WTC11 (cell line): ENCODE measurements around the gene SYNDIG1. TPM values are rescaled to one million over a fixed set of nuclear protein-coding genes. Genes with fewer than 3 reads are reported as not detected.

Experiments
- ATAC-seq: fragments of 200-7000 bp; cut with Tn5 transposase; 2 replicates; pipeline ENCODE4 v1.10.0; 2021; ENCODE audit warnings: mild to moderate bottlenecking, moderate library complexity
- CTCF ChIA-PET: fragments of 300-600 bp; sonication (Branson Sonifier 250); formaldehyde crosslinking; loops from one replicate; lab custom pipeline; 2021; ENCODE audit warnings: antibody characterized with exemption; lab: Charles Lee
- POLR2A ChIA-PET: fragments of 350-600 bp; sonication (Branson Sonifier 250); formaldehyde crosslinking; loops from one replicate; lab custom pipeline; 2021; ENCODE audit warnings: antibody characterized with exemption; lab: Charles Lee
- DNase-seq: peaks from one replicate; pipeline ENCODE4 v3.0.0; 2021; ENCODE audit warnings: low spot score
- H3K27ac Mint-ChIP-seq: 2 replicates; pipeline ENCODE4 v1.8.0; 2021; ENCODE audit warnings: mixed read lengths
- H3K27me3 Mint-ChIP-seq: 2 replicates; pipeline ENCODE4 v1.8.0; 2021; ENCODE audit warnings: low read depth, mild to moderate bottlenecking, moderate library complexity, mixed read lengths
- H3K36me3 Mint-ChIP-seq: 2 replicates; pipeline ENCODE4 v1.8.0; 2021; ENCODE audit warnings: mixed read lengths
- H3K4me1 Mint-ChIP-seq: 2 replicates; pipeline ENCODE4 v1.8.0; 2022; ENCODE audit warnings: mixed read lengths
- H3K4me3 Mint-ChIP-seq: 2 replicates; pipeline ENCODE4 v1.8.0; 2021; ENCODE audit warnings: mild to moderate bottlenecking, moderate library complexity, mixed read lengths
- H3K9me3 Mint-ChIP-seq: 2 replicates; pipeline ENCODE4 v1.8.0; 2021; ENCODE audit warnings: mixed read lengths
- CBFB ChIP-seq: sonication (generic); formaldehyde crosslinking; IDR thresholded peaks from 2 replicates; pipeline ENCODE4 v1.8.1; 2022; ENCODE audit warnings: mild to moderate bottlenecking, low read depth, missing genetic modification reagents
- ELF4 ChIP-seq: sonication (generic); formaldehyde crosslinking; IDR thresholded peaks from 2 replicates; pipeline ENCODE4 v1.8.1; 2022; ENCODE audit warnings: low read depth, mild to moderate bottlenecking, moderate library complexity, missing genetic modification reagents
- ESRRA ChIP-seq: sonication (generic); formaldehyde crosslinking; IDR thresholded peaks from 2 replicates; pipeline ENCODE4 v1.8.1; 2022; ENCODE audit warnings: mild to moderate bottlenecking, missing genetic modification reagents, borderline replicate concordance
- ETV6 ChIP-seq: sonication (generic); formaldehyde crosslinking; IDR thresholded peaks from 2 replicates; pipeline ENCODE4 v1.8.1; 2022; ENCODE audit warnings: mild to moderate bottlenecking, missing genetic modification reagents
- FOXK1 ChIP-seq: sonication (generic); formaldehyde crosslinking; IDR thresholded peaks from 2 replicates; pipeline ENCODE4 v1.8.0; 2022; ENCODE audit warnings: mild to moderate bottlenecking, moderate library complexity, missing genetic modification reagents
- HMGA2 ChIP-seq: fragments of 250-450 bp; sonication (Bioruptor Pico); IDR thresholded peaks from 2 replicates; pipeline ENCODE4 v1.4.0; 2021; ENCODE audit warnings: mild to moderate bottlenecking, moderate library complexity
- HMGXB4 ChIP-seq: sonication (generic); formaldehyde crosslinking; IDR thresholded peaks from 2 replicates; pipeline ENCODE4 v1.8.1; 2023; ENCODE audit warnings: mild to moderate bottlenecking, moderate library complexity, missing genetic modification reagents
- IRF2 ChIP-seq: sonication (generic); formaldehyde crosslinking; IDR thresholded peaks from 2 replicates; pipeline ENCODE4 v1.8.0; 2022; ENCODE audit warnings: low read depth, missing genetic modification reagents, borderline replicate concordance
- KAT7 ChIP-seq: sonication (generic); formaldehyde crosslinking; IDR thresholded peaks from 2 replicates; pipeline ENCODE4 v1.8.1; 2023; ENCODE audit warnings: missing genetic modification reagents, mild to moderate bottlenecking, borderline replicate concordance
- MYBL2 ChIP-seq: sonication (generic); formaldehyde crosslinking; IDR thresholded peaks from 2 replicates; pipeline ENCODE4 v1.8.1; 2023; ENCODE audit warnings: mild to moderate bottlenecking, moderate library complexity, missing genetic modification reagents
- NFYB ChIP-seq: sonication (generic); formaldehyde crosslinking; conservative IDR thresholded peaks from 2 replicates; pipeline ENCODE4 v1.8.0; 2022; ENCODE audit warnings: low read depth, missing genetic modification reagents
- NR2C2 ChIP-seq: sonication (generic); formaldehyde crosslinking; IDR thresholded peaks from 2 replicates; pipeline ENCODE4 v1.8.0; 2022; ENCODE audit warnings: mild to moderate bottlenecking, missing genetic modification reagents
- NR3C1 ChIP-seq: sonication (generic); formaldehyde crosslinking; conservative IDR thresholded peaks from 2 replicates; pipeline ENCODE4 v1.8.1; 2023; ENCODE audit warnings: low read depth, mild to moderate bottlenecking, missing genetic modification reagents
- RORB ChIP-seq: fragments of 250-450 bp; sonication (Bioruptor Pico); IDR thresholded peaks from 2 replicates; pipeline ENCODE4 v1.9.0; 2021; ENCODE audit warnings: mild to moderate bottlenecking
- SMAD3 ChIP-seq: sonication (generic); formaldehyde crosslinking; IDR thresholded peaks from 2 replicates; pipeline ENCODE4 v1.8.0; 2022; ENCODE audit warnings: missing genetic modification reagents, mild to moderate bottlenecking, borderline replicate concordance
- SMAD4 ChIP-seq: sonication (generic); formaldehyde crosslinking; IDR thresholded peaks from 2 replicates; pipeline ENCODE4 v1.8.0; 2022; ENCODE audit warnings: mild to moderate bottlenecking, missing genetic modification reagents
- SOX15 ChIP-seq: fragments of 250-450 bp; sonication (Bioruptor Pico); IDR thresholded peaks from 2 replicates; pipeline ENCODE4 v1.9.0; 2021; ENCODE audit warnings: mild to moderate bottlenecking
- TEAD1 ChIP-seq: sonication (generic); formaldehyde crosslinking; IDR thresholded peaks from 2 replicates; pipeline ENCODE4 v1.8.0; 2022; ENCODE audit warnings: mild to moderate bottlenecking, missing genetic modification reagents
- TP53 ChIP-seq: sonication (generic); formaldehyde crosslinking; IDR thresholded peaks from 2 replicates; pipeline ENCODE4 v1.8.1; 2023; ENCODE audit warnings: mild to moderate bottlenecking, missing genetic modification reagents
- ZBTB21 ChIP-seq: sonication (generic); formaldehyde crosslinking; IDR thresholded peaks from 2 replicates; pipeline ENCODE4 v1.8.1; 2023; ENCODE audit warnings: mild to moderate bottlenecking, missing genetic modification reagents, borderline replicate concordance
- ZNF121 ChIP-seq: sonication (generic); formaldehyde crosslinking; IDR thresholded peaks from 2 replicates; pipeline ENCODE4 v1.8.0; 2023; ENCODE audit warnings: missing genetic modification reagents
- ZNF138 ChIP-seq: sonication (generic); formaldehyde crosslinking; conservative IDR thresholded peaks from 2 replicates; pipeline ENCODE4 v1.8.1; 2022; ENCODE audit warnings: mild to moderate bottlenecking, moderate library complexity, missing genetic modification reagents
- ZNF281 ChIP-seq: sonication (generic); formaldehyde crosslinking; IDR thresholded peaks from 2 replicates; pipeline ENCODE4 v1.8.0; 2023; ENCODE audit warnings: mild to moderate bottlenecking, missing genetic modification reagents
- ZNF317 ChIP-seq: sonication (generic); formaldehyde crosslinking; IDR thresholded peaks from 2 replicates; pipeline ENCODE4 v1.8.1; 2023; ENCODE audit warnings: low read depth, mild to moderate bottlenecking, moderate library complexity, missing genetic modification reagents, borderline replicate concordance
- ZNF396 ChIP-seq: fragments of 250-450 bp; sonication (Bioruptor Pico); IDR thresholded peaks from 2 replicates; pipeline ENCODE4 v1.8.0; 2021; ENCODE audit warnings: mild to moderate bottlenecking, moderate library complexity, borderline replicate concordance
- ZNF423 ChIP-seq: fragments of 250-450 bp; sonication (Bioruptor Pico); IDR thresholded peaks from 2 replicates; pipeline ENCODE4 v2.1.2; 2022; ENCODE audit warnings: mild to moderate bottlenecking, moderate library complexity
- total RNA-seq: library from RNA; stranded (reverse); gene quantifications from 3 replicates; pipeline ENCODE4 v1.2.3, GENCODE V29; 2021
- TF ChIP-seq, protein P1 (sequence below): fragments of 250-450 bp; sonication (Bioruptor Pico); IDR thresholded peaks from 2 replicates; pipeline ENCODE4 v1.9.0; 2021; ENCODE audit warnings: mild to moderate bottlenecking

Gene SYNDIG1
- total RNA-seq, 1 experiment from 2014 or later = 6.4 TPM

GRCh38 chr20:24574307-24574706 is 104.9 kb downstream of the SYNDIG1 start:
- no peak overlapping the region for H3K27ac Mint-ChIP-seq
- ChIA-PET CTCF (interaction anchor here (0.5 kb wide), 1 partner anchor 47 kb away, joined by 4 read pairs; no protein-coding TSS in a partner anchor), POLR2A (interaction anchor here (0.6 kb wide), 1 partner anchor 14 kb away, joined by 5 read pairs; no protein-coding TSS in a partner anchor)
- H3K4me1 Mint-ChIP-seq = no peaks in the 10 kb centered on the region
- DNase-seq (no peak), ATAC-seq (no peak)
- H3K36me3 Mint-ChIP-seq = no peaks in the 10 kb centered on the region
- H3K27me3 Mint-ChIP-seq = no peaks in the 10 kb centered on the region
- no peak for TF ChIP-seq ZNF138
- no peak for TF ChIP-seq MYBL2
- TF ChIP-seq HMGA2 (CRISPR knock-in tag) = no peak
- TF ChIP-seq ZNF317 (CRISPR knock-in tag) = no peak
- TF ChIP-seq SMAD4 (CRISPR knock-in tag) = no peak
- no peak for TF ChIP-seq TEAD1
- TF ChIP-seq NR3C1 = no peak
- TF ChIP-seq ESRRA (CRISPR knock-in tag) = no peak
- no peak for TF ChIP-seq ZNF121 (CRISPR knock-in tag)
- TF ChIP-seq ZNF423 (CRISPR knock-in tag) = no peak
- TF ChIP-seq RORB = no peak
- TF ChIP-seq HMGXB4 (CRISPR knock-in tag) = no peak
- H3K4me3 Mint-ChIP-seq = no peak overlapping the region
- no peaks in the 10 kb centered on the region for H3K9me3 Mint-ChIP-seq

GRCh38 chr20:24574797-24575196 is 105.4 kb downstream of the SYNDIG1 start:
- DNase-seq (no peak), ATAC-seq (no peak)
- Mint-ChIP-seq H3K9me3 (no peaks in the 10 kb centered on the region), H3K27ac (no peak overlapping the region), H3K36me3 (no peaks in the 10 kb centered on the region), H3K4me1 (no peaks in the 10 kb centered on the region), H3K4me3 (no peak overlapping the region), H3K27me3 (no peaks in the 10 kb centered on the region)
- POLR2A ChIA-PET = interaction anchor here (0.6 kb wide), 1 partner anchor 15 kb away, joined by 5 read pairs; no protein-coding TSS in a partner anchor
- TF ChIP-seq ZNF281 (CRISPR knock-in tag) (no peak), ZNF396 (CRISPR knock-in tag) (no peak), SOX15 (CRISPR knock-in tag) (no peak), FOXK1 (CRISPR knock-in tag) (no peak), IRF2 (CRISPR knock-in tag) (no peak), CBFB (CRISPR knock-in tag) (no peak), TP53 (CRISPR knock-in tag) (no peak), ETV6 (CRISPR knock-in tag) (no peak), RORB (no peak), ELF4 (CRISPR knock-in tag) (no peak), NFYB (CRISPR knock-in tag) (no peak), SMAD3 (no peak), NR2C2 (no peak), KAT7 (CRISPR knock-in tag) (no peak), ZBTB21 (CRISPR knock-in tag) (no peak)
- TF ChIP-seq, protein P1, sequence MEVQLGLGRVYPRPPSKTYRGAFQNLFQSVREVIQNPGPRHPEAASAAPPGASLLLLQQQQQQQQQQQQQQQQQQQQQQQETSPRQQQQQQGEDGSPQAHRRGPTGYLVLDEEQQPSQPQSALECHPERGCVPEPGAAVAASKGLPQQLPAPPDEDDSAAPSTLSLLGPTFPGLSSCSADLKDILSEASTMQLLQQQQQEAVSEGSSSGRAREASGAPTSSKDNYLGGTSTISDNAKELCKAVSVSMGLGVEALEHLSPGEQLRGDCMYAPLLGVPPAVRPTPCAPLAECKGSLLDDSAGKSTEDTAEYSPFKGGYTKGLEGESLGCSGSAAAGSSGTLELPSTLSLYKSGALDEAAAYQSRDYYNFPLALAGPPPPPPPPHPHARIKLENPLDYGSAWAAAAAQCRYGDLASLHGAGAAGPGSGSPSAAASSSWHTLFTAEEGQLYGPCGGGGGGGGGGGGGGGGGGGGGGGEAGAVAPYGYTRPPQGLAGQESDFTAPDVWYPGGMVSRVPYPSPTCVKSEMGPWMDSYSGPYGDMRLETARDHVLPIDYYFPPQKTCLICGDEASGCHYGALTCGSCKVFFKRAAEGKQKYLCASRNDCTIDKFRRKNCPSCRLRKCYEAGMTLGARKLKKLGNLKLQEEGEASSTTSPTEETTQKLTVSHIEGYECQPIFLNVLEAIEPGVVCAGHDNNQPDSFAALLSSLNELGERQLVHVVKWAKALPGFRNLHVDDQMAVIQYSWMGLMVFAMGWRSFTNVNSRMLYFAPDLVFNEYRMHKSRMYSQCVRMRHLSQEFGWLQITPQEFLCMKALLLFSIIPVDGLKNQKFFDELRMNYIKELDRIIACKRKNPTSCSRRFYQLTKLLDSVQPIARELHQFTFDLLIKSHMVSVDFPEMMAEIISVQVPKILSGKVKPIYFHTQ (CRISPR knock-in tag) = no peak
- CTCF ChIA-PET = interaction anchor here (0.5 kb wide), 1 partner anchor 47 kb away, joined by 4 read pairs; no protein-coding TSS in a partner anchor
